Measurements from ENCODE around the gene EIF3D.

Gene EIF3D

GRCh38 chr22:36510966-36511881 is 17.7 kb downstream of the EIF3D start:
- no peak overlapping the region for H3K9ac ChIP-seq
- no peak overlapping the region for H3K27ac ChIP-seq
- H3K27me3 ChIP-seq, result no peaks in the 10 kb centered on the region
- TF ChIP-seq Cebpa-rat (IDR thresholded peaks at IDR 0.05), result no peak
- peaks cover 70% of the 10 kb centered on the region for H3K36me3 ChIP-seq
- peaks cover 14% of the 10 kb centered on the region for H3K4me1 ChIP-seq
- H3K4me3 ChIP-seq, result no peak overlapping the region
- peaks cover 56% of the 10 kb centered on the region for H4K20me1 ChIP-seq
- no peak overlapping the region for H3K4me2 ChIP-seq
- no peaks in the 10 kb centered on the region for H3K9me3 ChIP-seq

GRCh38 chr22:36510384-36510783 is 18.6 kb downstream of the EIF3D start:
- TF ChIP-seq Cebpa-rat (IDR thresholded peaks at IDR 0.05), result no peak
- Histone ChIP-seq H4K20me1 (peaks cover 51% of the 10 kb centered on the region), H3K36me3 (peaks cover 65% of the 10 kb centered on the region), H3K4me2 (no peak overlapping the region), H3K4me3 (no peak overlapping the region), H3K27ac (no peak overlapping the region), H3K4me1 (peaks cover 22% of the 10 kb centered on the region), H3K9ac (no peak overlapping the region), H3K9me3 (no peaks in the 10 kb centered on the region), H3K27me3 (no peaks in the 10 kb centered on the region)

GRCh38 chr22:36507518-36508010 is 21.4 kb downstream of the EIF3D start:
- Histone ChIP-seq H3K27me3 (no peaks in the 10 kb centered on the region), H3K27ac (peak overlapping the region; percentile 66), H3K9ac (peak overlapping the region; percentile 69), H3K4me3 (peak overlapping the region; percentile 70), H3K36me3 (peaks cover 59% of the 10 kb centered on the region), H4K20me1 (peaks cover 23% of the 10 kb centered on the region), H3K4me1 (peaks cover 39% of the 10 kb centered on the region), H3K4me2 (peak overlapping the region; percentile 93), H3K9me3 (no peaks in the 10 kb centered on the region)
- no peak for TF ChIP-seq Cebpa-rat (IDR thresholded peaks at IDR 0.05)

- Histone ChIP-seq H3K36me3 (peaks cover 59% of the 10 kb centered on the region), H3K4me2 (peak within 1 kb of the TSS; percentile 93), H3K4me1 (peaks cover 39% of the 10 kb centered on the region), H3K4me3 (peak within 1 kb of the TSS; percentile 70), H4K20me1 (peaks cover 16% of the 10 kb centered on the region), H3K9me3 (no peaks in the 10 kb centered on the region), H3K27me3 (no peaks in the 10 kb centered on the region), H3K27ac (peak within 1 kb of the TSS; percentile 66), H3K9ac (peak within 1 kb of the TSS; percentile 69)
- no peak for TF ChIP-seq Cebpa-rat (IDR thresholded peaks at IDR 0.05)
These were observed 22.1 kb downstream of the EIF3D start, which contains the start of gene FOXRED2 for GRCh38 chr22:36506637-36507517. FOXRED2 (minus strand) TSS chr22:36507040; CDS start chr22:36506422, 618 bp downstream.

GRCh38 chr22:36505998-36506635 is 22.8 kb downstream of the EIF3D start:
- Histone ChIP-seq H3K4me3 (peak overlapping the region; percentile 70), H3K27ac (peak overlapping the region; percentile 66), H3K36me3 (peaks cover 59% of the 10 kb centered on the region), H3K9me3 (no peaks in the 10 kb centered on the region), H3K4me1 (peaks cover 39% of the 10 kb centered on the region), H4K20me1 (peaks cover 9% of the 10 kb centered on the region; the same call in 1 of the 2 replicates), H3K27me3 (no peaks in the 10 kb centered on the region), H3K4me2 (peak overlapping the region; percentile 93), H3K9ac (peak overlapping the region; percentile 69; the same call in 1 of the 2 replicates)
- TF ChIP-seq Cebpa-rat (IDR thresholded peaks at IDR 0.05), result no peak

GRCh38 chr22:36497910-36498665 is 30.9 kb downstream of the EIF3D start:
- H3K36me3 ChIP-seq, result peaks cover 80% of the 10 kb centered on the region

GRCh38 chr22:36493690-36494110 is 35.3 kb downstream of the EIF3D start:
- Histone ChIP-seq H3K4me1 (peaks cover 46% of the 10 kb centered on the region), H3K4me2 (peak overlapping the region; percentile 81), H3K27me3 (no peaks in the 10 kb centered on the region), H3K9me3 (no peaks in the 10 kb centered on the region), H4K20me1 (no peaks in the 10 kb centered on the region), H3K4me3 (peak overlapping the region; percentile 33; the same call in 1 of the 2 replicates), H3K27ac (peak overlapping the region; percentile 79), H3K9ac (peak overlapping the region; percentile 68), H3K36me3 (peaks cover 66% of the 10 kb centered on the region)
- TF ChIP-seq Cebpa-rat (IDR thresholded peaks at IDR 0.05), result no peak

More at GRCh38 chr22:36497910-36498665, 30.9 kb downstream of the EIF3D start:
- no peak for TF ChIP-seq Cebpa-rat (IDR thresholded peaks at IDR 0.05)
- H4K20me1 ChIP-seq, result no peaks in the 10 kb centered on the region
- H3K27ac ChIP-seq, result no peak overlapping the region
- H3K4me2 ChIP-seq, result no peak overlapping the region
- no peak overlapping the region for H3K9ac ChIP-seq
- H3K4me3 ChIP-seq, result no peak overlapping the region
- H3K9me3 ChIP-seq, result no peaks in the 10 kb centered on the region
- H3K4me1 ChIP-seq, result peaks cover 23% of the 10 kb centered on the region
- no peaks in the 10 kb centered on the region for H3K27me3 ChIP-seq

GRCh38 chr22:36492109-36492508 is 36.9 kb downstream of the EIF3D start:
- Histone ChIP-seq H3K27me3 (no peaks in the 10 kb centered on the region), H3K9ac (peak overlapping the region; percentile 33; the same call in 1 of the 2 replicates), H4K20me1 (no peaks in the 10 kb centered on the region), H3K27ac (peak overlapping the region; percentile 79), H3K4me3 (peak overlapping the region; percentile 14; the same call in 1 of the 2 replicates), H3K4me1 (peaks cover 46% of the 10 kb centered on the region), H3K9me3 (peaks cover 12% of the 10 kb centered on the region), H3K36me3 (peaks cover 65% of the 10 kb centered on the region), H3K4me2 (peak overlapping the region; percentile 81)
- no peak for TF ChIP-seq Cebpa-rat (IDR thresholded peaks at IDR 0.05)

Measured in BLaER1 (cell line).